SU-DHL-6 (cell line): Measurements from ENCODE around the gene HIVEP3.
A peak's percentile ranks its signal among the peaks of the same experiment; 100 is the strongest.

ENCODE experiments used
- H2AFZ ChIP-seq: fragments of 200-600 bp; sonication (generic); 2 replicates; pipeline ENCODE4 v1.6.1; 2014; ENCODE audit warnings: low read depth, mild to moderate bottlenecking, moderate library complexity, mixed read lengths, antibody characterized with exemption, low read length; ENCODE audit not compliant: severe bottlenecking
- H3F3A ChIP-seq: fragments of 200-600 bp; shearing (Covaris generic); 2 replicates; pipeline ENCODE4 v1.6.0; 2016; ENCODE audit warnings: antibody characterized with exemption, mild to moderate bottlenecking; ENCODE audit not compliant: insufficient read depth
- H3K27ac ChIP-seq: fragments of 200-600 bp; sonication (generic); 2 replicates; pipeline ENCODE4 v1.5.1; 2016; ENCODE audit warnings: low read depth, mild to moderate bottlenecking, low read length, moderate library complexity, mixed read lengths
- H3K27me3 ChIP-seq: fragments of 200-600 bp; sonication (generic), shearing (Covaris generic); 2 replicates; pipeline ENCODE4 v1.6.0; 2014; ENCODE audit warnings: mild to moderate bottlenecking, low read length
- H3K36me3 ChIP-seq: fragments of 200-600 bp; sonication (generic); 2 replicates; pipeline ENCODE4 v1.6.1; 2014; ENCODE audit warnings: mild to moderate bottlenecking, low read length, mixed read lengths
- H3K4me2 ChIP-seq: fragments of 300-600, 200-600 bp; shearing (Covaris generic), sonication (generic); 2 replicates; pipeline ENCODE4 v1.6.0; 2014; ENCODE audit warnings: low read length, low read depth, mild to moderate bottlenecking; ENCODE audit not compliant: poor library complexity, severe bottlenecking
- H3K4me3 ChIP-seq: fragments of 200-600 bp; sonication (generic); 2 replicates; pipeline ENCODE4 v1.5.1; 2014; ENCODE audit warnings: antibody characterized with exemption, low read length, mild to moderate bottlenecking, mixed read lengths; ENCODE audit not compliant: insufficient read depth, poor library complexity, severe bottlenecking
- H3K79me2 ChIP-seq: fragments of 200-600 bp; sonication (generic); 2 replicates; pipeline ENCODE4 v1.6.1; 2014; ENCODE audit warnings: mild to moderate bottlenecking, low read length, moderate library complexity; ENCODE audit not compliant: insufficient read depth
- H3K9ac ChIP-seq: fragments of 200-600 bp; sonication (generic); 2 replicates; pipeline ENCODE4 v1.7.0; 2014; ENCODE audit warnings: mild to moderate bottlenecking, low read length
- H3K9me2 ChIP-seq: fragments of 200-600 bp; sonication (generic); replicated peaks from 2 replicates; pipeline ENCODE4 v1.6.1; 2014; ENCODE audit warnings: low read length; ENCODE audit not compliant: insufficient read depth
- H3K9me3 ChIP-seq: fragments of 200-600 bp; sonication (generic); 2 replicates; pipeline ENCODE4 v1.6.1; 2014; ENCODE audit warnings: low read length, mixed read lengths; ENCODE audit not compliant: insufficient read depth
- H4K20me1 ChIP-seq: fragments of 200-600 bp; sonication (generic); 2 replicates; pipeline ENCODE4 v1.6.1; 2014; ENCODE audit warnings: low read depth, mild to moderate bottlenecking, antibody characterized with exemption, low read length, moderate library complexity, mixed read lengths
- EZH2phosphoT487 ChIP-seq: fragments of 200-600 bp; sonication (generic), shearing (Covaris generic); conservative IDR thresholded peaks from 2 replicates; pipeline ENCODE4 v1.6.1; 2018; ENCODE audit warnings: mild to moderate bottlenecking, antibody characterized with exemption, low read length, moderate library complexity, mixed read lengths
- TF ChIP-seq, protein P1 (sequence below): fragments of 200-600 bp; sonication (generic); IDR thresholded peaks from one replicate; pipeline ENCODE4 v1.5.1; 2017; ENCODE audit warnings: antibody characterized with exemption, mild to moderate bottlenecking, low read length, moderate library complexity; ENCODE audit not compliant: insufficient read depth, poor library complexity, severe bottlenecking

Gene HIVEP3

DNA sequence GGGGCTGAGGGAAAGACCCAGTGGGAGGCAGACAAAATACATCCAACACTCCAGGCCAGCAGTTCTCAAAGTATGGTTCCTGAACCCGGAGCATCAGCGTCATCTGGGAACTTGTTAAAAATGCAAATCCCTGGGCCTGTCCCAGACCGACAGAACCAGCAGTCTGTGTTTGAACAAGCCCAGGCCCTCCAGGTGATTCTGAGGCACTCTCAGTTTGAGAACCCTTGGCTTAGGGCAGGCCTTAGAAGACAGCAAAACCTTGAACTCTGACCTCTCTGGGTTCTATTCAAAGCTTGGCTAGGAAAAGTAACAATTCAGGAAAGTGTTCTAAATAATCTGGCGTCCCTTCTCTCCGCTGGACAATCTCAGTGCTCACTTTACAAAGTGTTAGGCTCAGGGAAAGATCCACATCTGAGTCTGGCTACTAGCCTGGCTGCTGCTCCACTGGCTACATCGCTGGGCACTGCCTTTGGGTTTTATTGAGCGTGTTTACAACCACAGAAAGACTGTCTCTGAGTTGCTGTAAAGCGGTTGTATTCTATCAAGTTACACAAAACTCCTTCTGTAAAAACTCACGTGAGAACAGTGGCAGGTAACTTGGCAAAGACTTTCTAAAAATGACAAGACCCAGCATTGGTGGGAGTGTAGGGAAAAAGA is 166.1 kb downstream of the HIVEP3 start:
- Histone ChIP-seq H3K79me2 (no peaks in the 10 kb centered on the region), H3K36me3 (no peaks in the 10 kb centered on the region), H3K9me3 (no peaks in the 10 kb centered on the region), H3K9ac (peak overlapping the region; percentile 67), H3K4me2 (peak overlapping the region; percentile 73), H3F3A (peaks cover 35% of the 10 kb centered on the region), H4K20me1 (no peaks in the 10 kb centered on the region), H3K4me3 (no peak overlapping the region), H2AFZ (no peak overlapping the region), H3K27ac (peak overlapping the region; percentile 97), H3K27me3 (no peaks in the 10 kb centered on the region), H3K9me2 (no peaks in the 10 kb centered on the region)
- TF ChIP-seq EZH2phosphoT487 = no peak
- TF ChIP-seq, protein P1, sequence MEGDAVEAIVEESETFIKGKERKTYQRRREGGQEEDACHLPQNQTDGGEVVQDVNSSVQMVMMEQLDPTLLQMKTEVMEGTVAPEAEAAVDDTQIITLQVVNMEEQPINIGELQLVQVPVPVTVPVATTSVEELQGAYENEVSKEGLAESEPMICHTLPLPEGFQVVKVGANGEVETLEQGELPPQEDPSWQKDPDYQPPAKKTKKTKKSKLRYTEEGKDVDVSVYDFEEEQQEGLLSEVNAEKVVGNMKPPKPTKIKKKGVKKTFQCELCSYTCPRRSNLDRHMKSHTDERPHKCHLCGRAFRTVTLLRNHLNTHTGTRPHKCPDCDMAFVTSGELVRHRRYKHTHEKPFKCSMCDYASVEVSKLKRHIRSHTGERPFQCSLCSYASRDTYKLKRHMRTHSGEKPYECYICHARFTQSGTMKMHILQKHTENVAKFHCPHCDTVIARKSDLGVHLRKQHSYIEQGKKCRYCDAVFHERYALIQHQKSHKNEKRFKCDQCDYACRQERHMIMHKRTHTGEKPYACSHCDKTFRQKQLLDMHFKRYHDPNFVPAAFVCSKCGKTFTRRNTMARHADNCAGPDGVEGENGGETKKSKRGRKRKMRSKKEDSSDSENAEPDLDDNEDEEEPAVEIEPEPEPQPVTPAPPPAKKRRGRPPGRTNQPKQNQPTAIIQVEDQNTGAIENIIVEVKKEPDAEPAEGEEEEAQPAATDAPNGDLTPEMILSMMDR = no peak

DNA sequence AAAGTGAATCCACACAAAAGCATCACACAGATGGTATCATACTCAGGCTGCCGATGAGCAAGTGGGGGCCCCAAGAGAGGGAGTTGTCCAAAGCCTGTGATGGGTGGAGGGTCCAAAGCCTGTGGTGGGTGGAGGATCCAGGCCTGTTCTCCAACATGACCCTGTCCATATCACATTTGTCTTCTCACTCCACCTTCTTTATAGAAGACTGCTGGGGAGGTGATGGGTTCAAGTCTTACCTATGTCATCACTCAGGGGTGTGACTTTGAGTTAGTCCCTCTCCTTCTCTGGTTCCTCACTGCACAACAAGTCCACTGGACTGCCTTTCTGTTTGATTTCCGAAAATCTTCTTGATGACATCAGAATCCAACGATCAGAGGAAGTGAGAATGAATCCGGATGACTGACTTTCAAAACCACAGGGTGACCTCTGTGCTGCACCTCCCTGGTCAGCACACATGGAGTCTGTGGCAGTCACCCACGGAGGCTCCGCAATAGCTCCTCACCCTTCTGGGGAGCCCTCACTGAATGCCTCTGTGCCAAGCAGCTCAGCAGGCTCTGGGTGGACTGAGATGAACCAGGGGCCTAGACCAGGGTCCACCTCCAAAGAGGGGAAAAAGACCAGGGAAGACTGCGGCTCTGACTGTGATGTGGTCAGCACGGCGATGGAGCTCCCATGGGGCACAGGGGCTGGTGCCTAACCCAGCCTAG is 166.8 kb downstream of the HIVEP3 start:
- TF ChIP-seq EZH2phosphoT487 = no peak
- TF ChIP-seq, protein P1 = no peak
- Histone ChIP-seq H3F3A (peaks cover 35% of the 10 kb centered on the region), H3K4me3 (peak overlapping the region; percentile 30), H3K79me2 (no peaks in the 10 kb centered on the region), H3K9me3 (no peaks in the 10 kb centered on the region), H3K27me3 (no peaks in the 10 kb centered on the region), H3K36me3 (no peaks in the 10 kb centered on the region), H3K27ac (peak overlapping the region; percentile 97), H2AFZ (no peak overlapping the region), H4K20me1 (no peaks in the 10 kb centered on the region), H3K9me2 (no peaks in the 10 kb centered on the region), H3K4me2 (peak overlapping the region; percentile 73), H3K9ac (peak overlapping the region; percentile 67)

DNA sequence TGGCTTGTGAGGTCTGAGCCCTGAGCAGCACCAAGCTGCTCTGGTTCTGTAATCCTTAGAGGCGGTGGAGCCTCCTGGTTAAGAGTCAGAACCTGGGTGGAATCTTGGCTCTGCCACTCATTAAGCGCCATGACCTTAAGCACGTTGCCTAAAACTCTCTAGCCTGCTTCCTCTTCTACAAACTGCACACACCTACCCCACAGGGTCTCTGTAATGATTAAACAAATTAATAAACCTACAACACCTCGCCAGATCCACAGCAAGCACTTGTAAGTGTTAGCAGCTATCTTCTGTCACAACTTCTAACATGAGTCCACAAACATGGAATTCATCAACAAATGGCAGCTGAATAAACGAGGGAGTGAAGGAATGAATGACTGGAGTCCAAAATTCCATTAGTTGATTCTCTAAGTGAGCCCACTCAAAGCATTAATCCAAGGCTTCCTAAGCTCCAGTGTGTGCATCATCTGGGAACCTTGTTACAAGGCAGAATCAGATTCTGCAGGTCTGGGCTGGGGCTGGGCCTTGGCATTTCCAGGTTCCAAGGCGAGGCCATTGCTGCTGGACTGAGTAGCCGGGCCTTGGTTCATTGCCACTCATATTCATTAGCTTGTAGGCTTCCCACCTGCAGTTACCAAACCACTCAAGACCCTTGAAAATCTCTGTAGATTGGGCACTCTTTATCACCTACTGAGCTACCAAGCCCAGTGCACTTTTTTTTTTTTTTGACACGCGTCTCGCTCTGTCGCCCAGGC is 168.6 kb downstream of the HIVEP3 start:
- Histone ChIP-seq H3K4me2 (peak overlapping the region; percentile 73), H2AFZ (no peak overlapping the region)

More for the DNA sequence above, 168.6 kb downstream of the HIVEP3 start:
- H3K9me3 ChIP-seq = no peaks in the 10 kb centered on the region
- H3K79me2 ChIP-seq = no peaks in the 10 kb centered on the region
- H3K27me3 ChIP-seq = no peaks in the 10 kb centered on the region
- H3K9ac ChIP-seq = peak overlapping the region; percentile 58
- H4K20me1 ChIP-seq = no peaks in the 10 kb centered on the region
- no peaks in the 10 kb centered on the region for H3K9me2 ChIP-seq
- no peaks in the 10 kb centered on the region for H3K36me3 ChIP-seq
- TF ChIP-seq EZH2phosphoT487 = no peak
- TF ChIP-seq, protein P1 = no peak
- no peak overlapping the region for H3K4me3 ChIP-seq
- H3K27ac ChIP-seq = peak overlapping the region; percentile 97
- peaks cover 35% of the 10 kb centered on the region for H3F3A ChIP-seq
